ENCODE measurements around the gene C14orf132.

The C14orf132 gene

GRCh38 chr14:96038920-96039632 lies at the start of gene C14orf132:
Gene C14orf132, plus strand, starts transcription at chr14:96039362. Its CDS starts 139 bp downstream, at chr14:96039501.
- no peak within 1 kb of the TSS for H3K9ac ChIP-seq (ENCODE audit: low read depth, low read length)
- H3K4me2 ChIP-seq (ENCODE audit: insufficient read depth, low read length) = no peak within 1 kb of the TSS
- no peak within 1 kb of the TSS for H3K27ac ChIP-seq (ENCODE audit: low read length)
- no peaks in the 10 kb centered on the region for H3K27me3 ChIP-seq (ENCODE audit: insufficient read depth, low read length, poor library complexity)
- H3K4me3 ChIP-seq (ENCODE audit: low read depth in 1 of 2, low read length in 2 of 2) = no peak within 1 kb of the TSS
- TF ChIP-seq, protein P1, sequence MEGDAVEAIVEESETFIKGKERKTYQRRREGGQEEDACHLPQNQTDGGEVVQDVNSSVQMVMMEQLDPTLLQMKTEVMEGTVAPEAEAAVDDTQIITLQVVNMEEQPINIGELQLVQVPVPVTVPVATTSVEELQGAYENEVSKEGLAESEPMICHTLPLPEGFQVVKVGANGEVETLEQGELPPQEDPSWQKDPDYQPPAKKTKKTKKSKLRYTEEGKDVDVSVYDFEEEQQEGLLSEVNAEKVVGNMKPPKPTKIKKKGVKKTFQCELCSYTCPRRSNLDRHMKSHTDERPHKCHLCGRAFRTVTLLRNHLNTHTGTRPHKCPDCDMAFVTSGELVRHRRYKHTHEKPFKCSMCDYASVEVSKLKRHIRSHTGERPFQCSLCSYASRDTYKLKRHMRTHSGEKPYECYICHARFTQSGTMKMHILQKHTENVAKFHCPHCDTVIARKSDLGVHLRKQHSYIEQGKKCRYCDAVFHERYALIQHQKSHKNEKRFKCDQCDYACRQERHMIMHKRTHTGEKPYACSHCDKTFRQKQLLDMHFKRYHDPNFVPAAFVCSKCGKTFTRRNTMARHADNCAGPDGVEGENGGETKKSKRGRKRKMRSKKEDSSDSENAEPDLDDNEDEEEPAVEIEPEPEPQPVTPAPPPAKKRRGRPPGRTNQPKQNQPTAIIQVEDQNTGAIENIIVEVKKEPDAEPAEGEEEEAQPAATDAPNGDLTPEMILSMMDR (IDR thresholded peaks at IDR 0.05; ENCODE audit: borderline replicate concordance, extremely low read depth, low read length, poor library complexity, severe bottlenecking) = no peak
- no peak for TF ChIP-seq EZH2 (IDR thresholded peaks at IDR 0.05; ENCODE audit: borderline replicate concordance, low read depth, low read length, severe bottlenecking)
- no peaks in the 10 kb centered on the region for H3K4me1 ChIP-seq (ENCODE audit: insufficient read depth, low read length)
- H3K36me3 ChIP-seq (ENCODE audit: insufficient read depth, low read length) = no peaks in the 10 kb centered on the region
- H3K9me3 ChIP-seq (ENCODE audit: insufficient read depth, low read length, severe bottlenecking) = no peaks in the 10 kb centered on the region
- H3K79me2 ChIP-seq (ENCODE audit: insufficient read depth, low read length) = no peaks in the 10 kb centered on the region
- no peaks in the 10 kb centered on the region for H4K20me1 ChIP-seq (ENCODE audit: insufficient read depth, low read length)
- ATAC-seq (ENCODE audit: insufficient read depth, low read depth) (no peak), DNase-seq (no peak)
- no peak within 1 kb of the TSS for H2AFZ ChIP-seq (ENCODE audit: low read depth, low read length)

- Histone ChIP-seq H3K27me3 (ENCODE audit: insufficient read depth, low read length, poor library complexity) (peaks cover 6% of the 10 kb centered on the region), H2AFZ (ENCODE audit: low read depth, low read length) (no peak overlapping the region), H3K79me2 (ENCODE audit: insufficient read depth, low read length) (no peaks in the 10 kb centered on the region), H3K9ac (ENCODE audit: low read depth, low read length) (no peak overlapping the region), H3K4me2 (ENCODE audit: insufficient read depth, low read length) (no peak overlapping the region), H3K36me3 (ENCODE audit: insufficient read depth, low read length) (no peaks in the 10 kb centered on the region), H3K4me1 (ENCODE audit: insufficient read depth, low read length) (no peaks in the 10 kb centered on the region), H3K9me3 (ENCODE audit: insufficient read depth, low read length, severe bottlenecking) (peaks cover 9% of the 10 kb centered on the region), H4K20me1 (ENCODE audit: insufficient read depth, low read length) (no peaks in the 10 kb centered on the region), H3K27ac (ENCODE audit: low read length) (no peak overlapping the region), H3K4me3 (ENCODE audit: low read depth in 1 of 2, low read length in 2 of 2) (no peak overlapping the region)
- no peak for TF ChIP-seq EZH2 (IDR thresholded peaks at IDR 0.05; ENCODE audit: borderline replicate concordance, low read depth, low read length, severe bottlenecking)
- TF ChIP-seq, protein P1 (IDR thresholded peaks at IDR 0.05; ENCODE audit: borderline replicate concordance, extremely low read depth, low read length, poor library complexity, severe bottlenecking) = peak; percentile 86
- ATAC-seq (ENCODE audit: insufficient read depth, low read depth) (peak; percentile 50; the same call in 1 of the 3 replicates), DNase-seq (peak; percentile 34)
Observed at GRCh38 chr14:95993768-95994592, 45.2 kb upstream of the C14orf132 start.

DNA sequence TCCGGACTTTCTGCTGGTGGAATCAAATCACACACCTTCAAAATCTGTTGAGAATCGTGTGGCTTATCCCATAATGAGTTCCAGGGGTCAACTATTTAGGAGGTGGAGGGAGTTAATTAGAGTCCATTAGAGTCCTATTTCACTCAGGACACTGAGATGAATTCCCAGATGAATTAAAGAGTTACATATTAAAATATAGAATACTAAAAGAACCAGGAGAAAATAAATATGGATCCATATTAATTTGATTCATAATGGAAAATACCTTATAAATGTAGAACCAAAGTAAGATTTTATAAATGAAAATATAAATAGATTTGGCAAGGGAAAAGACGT lies 44.6 kb upstream of the C14orf132 start:
- Histone ChIP-seq H3K9me3 (ENCODE audit: insufficient read depth, low read length, severe bottlenecking) (peaks cover 9% of the 10 kb centered on the region), H3K36me3 (ENCODE audit: insufficient read depth, low read length) (no peaks in the 10 kb centered on the region), H3K4me2 (ENCODE audit: insufficient read depth, low read length) (no peak overlapping the region), H2AFZ (ENCODE audit: low read depth, low read length) (no peak overlapping the region), H3K9ac (ENCODE audit: low read depth, low read length) (no peak overlapping the region), H3K4me3 (ENCODE audit: low read depth in 1 of 2, low read length in 2 of 2) (no peak overlapping the region), H3K79me2 (ENCODE audit: insufficient read depth, low read length) (no peaks in the 10 kb centered on the region), H4K20me1 (ENCODE audit: insufficient read depth, low read length) (no peaks in the 10 kb centered on the region), H3K4me1 (ENCODE audit: insufficient read depth, low read length) (no peaks in the 10 kb centered on the region), H3K27ac (ENCODE audit: low read length) (no peak overlapping the region), H3K27me3 (ENCODE audit: insufficient read depth, low read length, poor library complexity) (peaks cover 8% of the 10 kb centered on the region)
- ATAC-seq (ENCODE audit: insufficient read depth, low read depth) (no peak), DNase-seq (no peak)
- TF ChIP-seq, protein P1 (IDR thresholded peaks at IDR 0.05; ENCODE audit: borderline replicate concordance, extremely low read depth, low read length, poor library complexity, severe bottlenecking) = no peak
- no peak for TF ChIP-seq EZH2 (IDR thresholded peaks at IDR 0.05; ENCODE audit: borderline replicate concordance, low read depth, low read length, severe bottlenecking)
